SK-N-SH treated with all-trans-retinoic acid at 6 μM for 48 hours (cell line): ENCODE data around the gene HSD17B1.

ENCODE experiments used
- ATAC-seq: fragments of 200-7000 bp; cut with Tn5 transposase; 3 replicates; pipeline ENCODE4 v1.9.1; 2020; ENCODE audit warnings: mild to moderate bottlenecking, moderate library complexity
- ARNTL ChIP-seq: fragments of 450-650 bp; formaldehyde crosslinking; IDR thresholded peaks from 2 replicates; pipeline ENCODE4 v1.5.0; 2020; ENCODE audit warnings: low read depth, mild to moderate bottlenecking, moderate library complexity, borderline replicate concordance
- BACH2 ChIP-seq: fragments of 250-450 bp; sonication (Bioruptor Pico); IDR thresholded peaks from 2 replicates; pipeline ENCODE4 v1.9.0; 2021; ENCODE audit warnings: mild to moderate bottlenecking, borderline replicate concordance
- CSDC2 ChIP-seq: fragments of 250-450 bp; sonication (Bioruptor Pico); IDR thresholded peaks from 2 replicates; pipeline ENCODE4 v1.5.0; 2020; ENCODE audit warnings: mild to moderate bottlenecking, moderate library complexity
- ESRRG ChIP-seq: fragments of 250-450 bp; sonication (Bioruptor Pico); IDR thresholded peaks from 2 replicates; pipeline ENCODE4 v1.6.1; 2021; ENCODE audit warnings: mild to moderate bottlenecking
- GLIS3 ChIP-seq: fragments of 250-450 bp; sonication (Bioruptor Pico); IDR thresholded peaks from 2 replicates; pipeline ENCODE4 v1.5.0; 2020; ENCODE audit warnings: mild to moderate bottlenecking, moderate library complexity
- ISL1 ChIP-seq: fragments of 250-450 bp; sonication (Bioruptor Pico); IDR thresholded peaks from 2 replicates; pipeline ENCODE4 v2.1.2; 2022; ENCODE audit warnings: mild to moderate bottlenecking, moderate library complexity
- OSR1 ChIP-seq: fragments of 250-450 bp; sonication (Bioruptor Pico); IDR thresholded peaks from 2 replicates; pipeline ENCODE4 v1.8.0; 2022; ENCODE audit warnings: moderate library complexity, mild to moderate bottlenecking, inconsistent platforms
- PPARA ChIP-seq: fragments of 250-450 bp; sonication (Bioruptor Pico); IDR thresholded peaks from 2 replicates; pipeline ENCODE4 v1.5.0; 2020; ENCODE audit warnings: mild to moderate bottlenecking, borderline replicate concordance
- RARB ChIP-seq: fragments of 250-450 bp; sonication (Bioruptor Pico); IDR thresholded peaks from 2 replicates; pipeline ENCODE4 v1.8.0; 2021; ENCODE audit warnings: mild to moderate bottlenecking, moderate library complexity
- SNAI2 ChIP-seq: fragments of 250-450 bp; sonication (Bioruptor Pico); IDR thresholded peaks from 2 replicates; pipeline ENCODE4 v1.5.0; 2020; ENCODE audit warnings: mild to moderate bottlenecking, moderate library complexity
- ZC3H10 ChIP-seq: fragments of 250-450 bp; sonication (Bioruptor Pico); IDR thresholded peaks from 2 replicates; pipeline ENCODE4 v1.5.1; 2021; ENCODE audit warnings: mild to moderate bottlenecking, moderate library complexity
- ZFP3 ChIP-seq: fragments of 250-450 bp; sonication (Bioruptor Pico); IDR thresholded peaks from 2 replicates; pipeline ENCODE4 v1.5.0; 2020; ENCODE audit warnings: mild to moderate bottlenecking, moderate library complexity
- ZFP30 ChIP-seq: fragments of 450-650 bp; formaldehyde crosslinking; IDR thresholded peaks from 2 replicates; pipeline ENCODE4 v1.5.0; 2022; ENCODE audit warnings: mild to moderate bottlenecking, moderate library complexity
- ZNF565 ChIP-seq: fragments of 450-650 bp; formaldehyde crosslinking; conservative IDR thresholded peaks from 2 replicates; pipeline ENCODE4 v1.5.0; 2020; ENCODE audit warnings: low read depth, mild to moderate bottlenecking, moderate library complexity
- ZNF70 ChIP-seq: fragments of 450-650 bp; formaldehyde crosslinking; IDR thresholded peaks from 2 replicates; pipeline ENCODE4 v1.5.0; 2020; ENCODE audit warnings: mild to moderate bottlenecking, moderate library complexity
- ZNF8 ChIP-seq: fragments of 450-650 bp; formaldehyde crosslinking; IDR thresholded peaks from 2 replicates; pipeline ENCODE4 v1.5.0; 2020; ENCODE audit warnings: mild to moderate bottlenecking, moderate library complexity
- TF ChIP-seq, protein P1 (sequence below): fragments of 250-450 bp; sonication (Bioruptor Pico); IDR thresholded peaks from 2 replicates; pipeline ENCODE4 v1.5.1; 2021; ENCODE audit warnings: mild to moderate bottlenecking, moderate library complexity
- TF ChIP-seq, protein P2 (sequence below): fragments of 250-450 bp; sonication (Bioruptor Pico); IDR thresholded peaks from 2 replicates; pipeline ENCODE4 v1.5.1; 2020; ENCODE audit warnings: low read depth, mild to moderate bottlenecking, moderate library complexity
- TF ChIP-seq, protein P3 (sequence below): fragments of 250-450 bp; sonication (Bioruptor Pico); IDR thresholded peaks from 2 replicates; pipeline ENCODE4 v1.8.0; 2020; ENCODE audit warnings: mild to moderate bottlenecking, moderate library complexity, borderline replicate concordance
- TF ChIP-seq, protein P4 (sequence below): fragments of 250-450 bp; sonication (Bioruptor Pico); IDR thresholded peaks from 2 replicates; pipeline ENCODE4 v1.8.0; 2021; ENCODE audit warnings: low read depth, mild to moderate bottlenecking, moderate library complexity, borderline replicate concordance

Gene HSD17B1

DNA sequence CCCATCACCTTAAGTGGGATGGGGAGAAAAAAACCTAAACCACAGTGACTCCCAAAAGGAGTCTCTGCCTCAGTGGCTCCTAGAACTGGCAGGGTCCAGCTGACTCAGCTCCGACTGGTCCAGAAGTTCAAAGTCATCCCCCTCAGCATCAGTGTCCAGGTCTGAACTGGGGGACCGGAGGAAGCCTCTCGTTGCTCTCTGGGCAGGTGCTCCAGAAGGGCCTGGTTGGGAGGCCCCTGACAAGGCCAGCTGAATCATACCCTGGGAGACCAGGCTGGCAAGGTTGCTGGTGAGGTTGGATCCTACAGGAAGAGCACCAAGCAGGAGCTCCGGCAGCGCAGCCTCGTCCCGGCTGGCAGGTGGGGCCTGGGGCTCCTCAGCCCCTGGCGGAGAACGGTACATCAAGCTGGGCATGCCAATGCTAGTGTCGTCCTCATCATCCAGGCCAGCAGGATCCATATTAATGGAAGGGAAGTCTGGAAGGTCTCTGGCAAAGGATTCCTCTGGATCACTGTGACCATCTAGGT lies 29.1 kb downstream of the HSD17B1 start:
- TF ChIP-seq ZNF565: no peak
- no peak for TF ChIP-seq ZFP30
- no peak for TF ChIP-seq ARNTL
- no peak for TF ChIP-seq ZNF8 (CRISPR knock-in tag)
- no peak for TF ChIP-seq ISL1 (CRISPR knock-in tag)
- no peak for TF ChIP-seq RARB (CRISPR knock-in tag)
- TF ChIP-seq ZFP3 (CRISPR knock-in tag): no peak
- ATAC-seq: no peak

DNA sequence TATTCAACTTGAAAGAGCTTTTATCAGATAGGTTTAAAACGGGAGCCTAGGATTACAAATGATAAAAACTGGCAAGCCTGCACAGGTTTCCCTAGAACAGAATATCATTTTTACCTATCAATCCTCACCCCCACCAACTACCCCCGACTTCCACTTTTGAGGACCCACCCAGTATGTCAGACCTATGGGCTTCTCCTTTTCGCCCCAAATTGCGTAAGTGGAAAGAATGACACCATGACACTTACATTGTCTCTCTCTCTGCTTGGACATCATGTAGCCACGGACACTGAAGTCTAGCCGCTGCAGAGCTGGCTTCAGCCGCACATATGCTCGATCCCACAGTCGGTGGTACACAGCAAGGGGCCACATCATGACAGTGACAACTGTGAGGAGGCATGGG lies 32.2 kb downstream of the HSD17B1 start:
- ATAC-seq: no peak
- no peak for TF ChIP-seq ZNF70 (CRISPR knock-in tag)
- TF ChIP-seq ISL1 (CRISPR knock-in tag): no peak
- TF ChIP-seq ZFP30: no peak
- no peak for TF ChIP-seq PPARA (CRISPR knock-in tag)
- TF ChIP-seq, protein P1, sequence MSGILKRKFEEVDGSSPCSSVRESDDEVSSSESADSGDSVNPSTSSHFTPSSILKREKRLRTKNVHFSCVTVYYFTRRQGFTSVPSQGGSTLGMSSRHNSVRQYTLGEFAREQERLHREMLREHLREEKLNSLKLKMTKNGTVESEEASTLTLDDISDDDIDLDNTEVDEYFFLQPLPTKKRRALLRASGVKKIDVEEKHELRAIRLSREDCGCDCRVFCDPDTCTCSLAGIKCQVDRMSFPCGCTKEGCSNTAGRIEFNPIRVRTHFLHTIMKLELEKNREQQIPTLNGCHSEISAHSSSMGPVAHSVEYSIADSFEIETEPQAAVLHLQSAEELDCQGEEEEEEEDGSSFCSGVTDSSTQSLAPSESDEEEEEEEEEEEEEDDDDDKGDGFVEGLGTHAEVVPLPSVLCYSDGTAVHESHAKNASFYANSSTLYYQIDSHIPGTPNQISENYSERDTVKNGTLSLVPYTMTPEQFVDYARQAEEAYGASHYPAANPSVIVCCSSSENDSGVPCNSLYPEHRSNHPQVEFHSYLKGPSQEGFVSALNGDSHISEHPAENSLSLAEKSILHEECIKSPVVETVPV (CRISPR knock-in tag): no peak
- no peak for TF ChIP-seq ZNF565
- no peak for TF ChIP-seq ESRRG
- no peak for TF ChIP-seq ZC3H10 (CRISPR knock-in tag)
- TF ChIP-seq RARB (CRISPR knock-in tag): no peak

DNA sequence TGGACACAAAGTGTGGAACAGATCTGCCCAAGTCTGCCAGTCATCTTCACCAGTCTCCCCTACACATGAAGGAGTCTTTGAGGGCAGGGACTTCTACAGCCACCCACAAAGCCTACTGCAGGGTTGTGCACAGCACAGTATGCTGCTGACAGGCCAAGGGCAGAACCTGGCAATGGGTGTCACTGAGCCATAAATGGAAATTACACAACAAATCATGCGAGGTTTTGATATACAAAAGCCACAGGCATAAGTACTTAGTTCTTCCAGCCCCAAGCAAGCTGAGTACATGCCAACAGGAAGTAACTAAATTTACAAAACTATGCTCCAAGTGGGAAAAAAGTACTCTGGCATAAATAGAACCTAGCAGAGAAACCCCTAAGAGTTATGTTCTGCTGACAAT lies 32.6 kb downstream of the HSD17B1 start:
- ATAC-seq: no peak
- no peak for TF ChIP-seq SNAI2 (CRISPR knock-in tag)
- TF ChIP-seq OSR1 (CRISPR knock-in tag): no peak
- TF ChIP-seq, protein P2, sequence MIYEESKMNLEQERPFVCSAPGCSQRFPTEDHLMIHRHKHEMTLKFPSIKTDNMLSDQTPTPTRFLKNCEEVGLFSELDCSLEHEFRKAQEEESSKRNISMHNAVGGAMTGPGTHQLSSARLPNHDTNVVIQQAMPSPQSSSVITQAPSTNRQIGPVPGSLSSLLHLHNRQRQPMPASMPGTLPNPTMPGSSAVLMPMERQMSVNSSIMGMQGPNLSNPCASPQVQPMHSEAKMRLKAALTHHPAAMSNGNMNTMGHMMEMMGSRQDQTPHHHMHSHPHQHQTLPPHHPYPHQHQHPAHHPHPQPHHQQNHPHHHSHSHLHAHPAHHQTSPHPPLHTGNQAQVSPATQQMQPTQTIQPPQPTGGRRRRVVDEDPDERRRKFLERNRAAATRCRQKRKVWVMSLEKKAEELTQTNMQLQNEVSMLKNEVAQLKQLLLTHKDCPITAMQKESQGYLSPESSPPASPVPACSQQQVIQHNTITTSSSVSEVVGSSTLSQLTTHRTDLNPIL: no peak
- no peak for TF ChIP-seq ZNF70 (CRISPR knock-in tag)
- TF ChIP-seq ZNF565: no peak
- no peak for TF ChIP-seq PPARA (CRISPR knock-in tag)
- TF ChIP-seq ZFP3 (CRISPR knock-in tag): no peak
- no peak for TF ChIP-seq BACH2
- TF ChIP-seq RARB (CRISPR knock-in tag): no peak
- TF ChIP-seq, protein P3, sequence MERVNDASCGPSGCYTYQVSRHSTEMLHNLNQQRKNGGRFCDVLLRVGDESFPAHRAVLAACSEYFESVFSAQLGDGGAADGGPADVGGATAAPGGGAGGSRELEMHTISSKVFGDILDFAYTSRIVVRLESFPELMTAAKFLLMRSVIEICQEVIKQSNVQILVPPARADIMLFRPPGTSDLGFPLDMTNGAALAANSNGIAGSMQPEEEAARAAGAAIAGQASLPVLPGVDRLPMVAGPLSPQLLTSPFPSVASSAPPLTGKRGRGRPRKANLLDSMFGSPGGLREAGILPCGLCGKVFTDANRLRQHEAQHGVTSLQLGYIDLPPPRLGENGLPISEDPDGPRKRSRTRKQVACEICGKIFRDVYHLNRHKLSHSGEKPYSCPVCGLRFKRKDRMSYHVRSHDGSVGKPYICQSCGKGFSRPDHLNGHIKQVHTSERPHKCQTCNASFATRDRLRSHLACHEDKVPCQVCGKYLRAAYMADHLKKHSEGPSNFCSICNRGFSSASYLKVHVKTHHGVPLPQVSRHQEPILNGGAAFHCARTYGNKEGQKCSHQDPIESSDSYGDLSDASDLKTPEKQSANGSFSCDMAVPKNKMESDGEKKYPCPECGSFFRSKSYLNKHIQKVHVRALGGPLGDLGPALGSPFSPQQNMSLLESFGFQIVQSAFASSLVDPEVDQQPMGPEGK (CRISPR knock-in tag): no peak
- TF ChIP-seq GLIS3 (CRISPR knock-in tag): no peak
- TF ChIP-seq ZFP30: no peak

DNA sequence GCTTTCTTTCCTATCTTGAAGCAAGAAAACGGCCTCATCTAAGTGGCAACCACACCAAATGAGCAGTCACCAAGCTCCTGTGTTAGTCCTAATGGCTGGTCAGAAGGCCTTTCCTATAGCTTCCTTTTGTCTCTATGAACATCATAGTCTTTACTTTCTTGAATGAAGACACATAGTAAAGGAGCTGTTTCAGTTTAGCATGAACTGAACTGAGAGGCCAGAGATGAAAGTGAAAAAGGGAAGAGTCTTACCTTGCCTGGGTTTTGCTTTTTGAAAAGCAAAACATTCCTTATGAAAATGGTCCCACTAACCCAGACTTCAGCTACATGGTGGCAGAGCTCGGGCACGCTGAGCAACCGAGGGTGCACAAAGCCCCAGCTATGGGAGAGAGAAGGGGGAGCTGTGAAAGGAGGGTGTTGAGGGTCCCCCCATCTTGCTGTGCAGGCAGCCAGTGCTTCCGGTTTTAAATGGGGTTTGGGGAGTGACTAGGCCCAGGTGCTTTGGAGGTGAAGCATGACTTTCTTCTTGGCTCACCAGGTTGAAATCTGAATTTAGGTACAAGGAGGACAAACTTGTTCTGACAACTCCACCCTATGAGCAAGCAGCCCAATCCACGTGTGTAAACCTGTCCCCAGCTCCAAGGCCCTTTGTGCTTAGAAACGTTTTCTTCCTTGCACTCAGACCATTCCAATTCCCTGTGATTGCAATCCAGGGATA lies 33.9 kb downstream of the HSD17B1 start:
- ATAC-seq: no peak
- no peak for TF ChIP-seq ZFP30
- TF ChIP-seq, protein P4, sequence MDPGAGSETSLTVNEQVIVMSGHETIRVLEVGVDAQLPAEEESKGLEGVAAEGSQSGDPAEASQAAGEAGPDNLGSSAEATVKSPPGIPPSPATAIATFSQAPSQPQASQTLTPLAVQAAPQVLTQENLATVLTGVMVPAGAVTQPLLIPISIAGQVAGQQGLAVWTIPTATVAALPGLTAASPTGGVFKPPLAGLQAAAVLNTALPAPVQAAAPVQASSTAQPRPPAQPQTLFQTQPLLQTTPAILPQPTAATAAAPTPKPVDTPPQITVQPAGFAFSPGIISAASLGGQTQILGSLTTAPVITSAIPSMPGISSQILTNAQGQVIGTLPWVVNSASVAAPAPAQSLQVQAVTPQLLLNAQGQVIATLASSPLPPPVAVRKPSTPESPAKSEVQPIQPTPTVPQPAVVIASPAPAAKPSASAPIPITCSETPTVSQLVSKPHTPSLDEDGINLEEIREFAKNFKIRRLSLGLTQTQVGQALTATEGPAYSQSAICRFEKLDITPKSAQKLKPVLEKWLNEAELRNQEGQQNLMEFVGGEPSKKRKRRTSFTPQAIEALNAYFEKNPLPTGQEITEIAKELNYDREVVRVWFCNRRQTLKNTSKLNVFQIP (CRISPR knock-in tag): no peak
- no peak for TF ChIP-seq PPARA (CRISPR knock-in tag)
- no peak for TF ChIP-seq CSDC2
- no peak for TF ChIP-seq SNAI2 (CRISPR knock-in tag)
- TF ChIP-seq ZNF8 (CRISPR knock-in tag): no peak
- TF ChIP-seq, protein P3 (CRISPR knock-in tag): no peak
- TF ChIP-seq, all 23 proteins: peak for 0
